WTC11 (cell line): ENCODE data around the gene BATF. TPM values are rescaled to one million over a fixed set of nuclear protein-coding genes. Genes with fewer than 3 reads are reported as not detected.
A peak's percentile ranks its signal among the peaks of the same experiment; 100 is the strongest.

Experiments used
- ATAC-seq: fragments of 200-7000 bp; cut with Tn5 transposase; 2 replicates; pipeline ENCODE4 v1.10.0; 2021; ENCODE audit warnings: mild to moderate bottlenecking, moderate library complexity
- CTCF ChIA-PET: fragments of 300-600 bp; sonication (Branson Sonifier 250); formaldehyde crosslinking; loops from one replicate; lab custom pipeline; 2021; ENCODE audit warnings: antibody characterized with exemption; lab: Charles Lee
- POLR2A ChIA-PET: fragments of 350-600 bp; sonication (Branson Sonifier 250); formaldehyde crosslinking; loops from one replicate; lab custom pipeline; 2021; ENCODE audit warnings: antibody characterized with exemption; lab: Charles Lee
- DNase-seq: peaks from one replicate; pipeline ENCODE4 v3.0.0; 2021; ENCODE audit warnings: low spot score
- H3K27ac Mint-ChIP-seq: 2 replicates; pipeline ENCODE4 v1.8.0; 2021; ENCODE audit warnings: mixed read lengths
- H3K27me3 Mint-ChIP-seq: 2 replicates; pipeline ENCODE4 v1.8.0; 2021; ENCODE audit warnings: low read depth, mild to moderate bottlenecking, moderate library complexity, mixed read lengths
- H3K36me3 Mint-ChIP-seq: 2 replicates; pipeline ENCODE4 v1.8.0; 2021; ENCODE audit warnings: mixed read lengths
- H3K4me1 Mint-ChIP-seq: 2 replicates; pipeline ENCODE4 v1.8.0; 2022; ENCODE audit warnings: mixed read lengths
- H3K4me3 Mint-ChIP-seq: 2 replicates; pipeline ENCODE4 v1.8.0; 2021; ENCODE audit warnings: mild to moderate bottlenecking, moderate library complexity, mixed read lengths
- H3K9me3 Mint-ChIP-seq: 2 replicates; pipeline ENCODE4 v1.8.0; 2021; ENCODE audit warnings: mixed read lengths
- ESRRA ChIP-seq: sonication (generic); formaldehyde crosslinking; IDR thresholded peaks from 2 replicates; pipeline ENCODE4 v1.8.1; 2022; ENCODE audit warnings: mild to moderate bottlenecking, missing genetic modification reagents, borderline replicate concordance
- ETV6 ChIP-seq: sonication (generic); formaldehyde crosslinking; IDR thresholded peaks from 2 replicates; pipeline ENCODE4 v1.8.1; 2022; ENCODE audit warnings: mild to moderate bottlenecking, missing genetic modification reagents
- JUN ChIP-seq: sonication (generic); formaldehyde crosslinking; IDR thresholded peaks from 2 replicates; pipeline ENCODE4 v1.8.0; 2023; ENCODE audit warnings: mild to moderate bottlenecking, missing genetic modification reagents
- MYBL2 ChIP-seq: sonication (generic); formaldehyde crosslinking; IDR thresholded peaks from 2 replicates; pipeline ENCODE4 v1.8.1; 2023; ENCODE audit warnings: mild to moderate bottlenecking, moderate library complexity, missing genetic modification reagents
- NR1H2 ChIP-seq: sonication (generic); formaldehyde crosslinking; IDR thresholded peaks from 2 replicates; pipeline ENCODE4 v1.9.0; 2021; ENCODE audit warnings: mild to moderate bottlenecking, moderate library complexity, missing genetic modification reagents
- NR2C2 ChIP-seq: sonication (generic); formaldehyde crosslinking; IDR thresholded peaks from 2 replicates; pipeline ENCODE4 v1.8.0; 2022; ENCODE audit warnings: mild to moderate bottlenecking, missing genetic modification reagents
- OVOL2 ChIP-seq: fragments of 250-450 bp; sonication (Bioruptor Pico); IDR thresholded peaks from 2 replicates; pipeline ENCODE4 v1.9.0; 2021; ENCODE audit warnings: mild to moderate bottlenecking, borderline replicate concordance
- RELA ChIP-seq: sonication (generic); formaldehyde crosslinking; IDR thresholded peaks from 2 replicates; pipeline ENCODE4 v1.8.1; 2022; ENCODE audit warnings: missing genetic modification reagents, mild to moderate bottlenecking, borderline replicate concordance
- ZNF121 ChIP-seq: sonication (generic); formaldehyde crosslinking; IDR thresholded peaks from 2 replicates; pipeline ENCODE4 v1.8.0; 2023; ENCODE audit warnings: missing genetic modification reagents
- ZNF671 ChIP-seq: fragments of 250-450 bp; sonication (Bioruptor Pico); IDR thresholded peaks from 2 replicates; pipeline ENCODE4 v1.8.0; 2021; ENCODE audit warnings: mild to moderate bottlenecking
- total RNA-seq: library from RNA; stranded (reverse); gene quantifications from 3 replicates; pipeline ENCODE4 v1.2.3, GENCODE V29; 2021
- TF ChIP-seq, protein P1 (sequence below): sonication (generic); formaldehyde crosslinking; IDR thresholded peaks from 2 replicates; pipeline ENCODE4 v1.8.0; 2023; ENCODE audit warnings: mild to moderate bottlenecking, missing genetic modification reagents
- TF ChIP-seq, protein P2 (sequence below): sonication (generic); formaldehyde crosslinking; IDR thresholded peaks from 2 replicates; pipeline ENCODE4 v1.8.1; 2022; ENCODE audit warnings: mild to moderate bottlenecking, moderate library complexity, missing genetic modification reagents
- TF ChIP-seq, protein P3 (sequence below): sonication (generic); formaldehyde crosslinking; conservative IDR thresholded peaks from 2 replicates; pipeline ENCODE4 v1.8.1; 2023; ENCODE audit warnings: mild to moderate bottlenecking, low read depth, missing genetic modification reagents, moderate library complexity
- TF ChIP-seq, protein P4 (sequence below): fragments of 250-450 bp; sonication (Bioruptor Pico); IDR thresholded peaks from 2 replicates; pipeline ENCODE4 v1.9.0; 2021; ENCODE audit warnings: mild to moderate bottlenecking
- TF ChIP-seq, protein P5 (sequence below): sonication (generic); formaldehyde crosslinking; IDR thresholded peaks from 2 replicates; pipeline ENCODE4 v1.8.0; 2022; ENCODE audit warnings: mild to moderate bottlenecking, missing genetic modification reagents
- TF ChIP-seq, protein P6 (sequence below): fragments of 250-450 bp; sonication (Bioruptor Pico); IDR thresholded peaks from 2 replicates; pipeline ENCODE4 v1.8.0; 2021; ENCODE audit warnings: mild to moderate bottlenecking
- TF ChIP-seq, protein P7 (sequence below): sonication (generic); formaldehyde crosslinking; IDR thresholded peaks from 2 replicates; pipeline ENCODE4 v1.8.0; 2022; ENCODE audit warnings: missing genetic modification reagents

The BATF gene
- total RNA-seq, 1 experiment from 2014 or later, result not detected

DNA sequence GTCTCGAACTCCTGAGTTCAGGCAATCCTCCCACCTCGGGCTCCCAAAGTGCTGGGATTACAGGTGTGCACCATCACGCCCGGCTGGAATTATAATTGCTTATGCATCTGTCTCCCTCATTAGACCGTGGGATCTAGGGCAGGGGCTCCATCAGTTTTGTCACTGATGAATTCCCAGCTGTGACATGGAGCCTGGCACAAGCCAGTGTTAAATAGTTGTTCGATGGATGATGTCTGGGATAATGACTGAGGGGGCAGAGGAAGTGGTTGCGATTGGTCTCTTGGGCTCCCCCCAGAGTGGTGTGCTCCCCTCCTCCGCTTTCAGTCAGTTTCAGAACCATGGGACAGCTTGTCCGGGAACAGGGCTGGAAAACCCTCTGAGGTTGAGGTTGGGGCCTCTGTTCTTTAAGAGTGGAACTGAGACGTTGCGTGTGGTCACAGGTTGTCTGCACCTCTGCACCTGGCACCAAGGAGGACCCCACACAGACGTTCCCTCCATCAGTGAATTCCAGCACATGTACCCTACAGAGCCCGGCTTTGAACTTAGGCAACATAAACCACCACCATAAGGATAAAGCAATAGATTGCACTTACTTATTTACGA, 30.8 kb upstream of the BATF start:
- ChIA-PET POLR2A (no interaction called here), CTCF (interaction anchor here (0.6 to 2.0 kb wide), 6 partner anchors 11 to 657 kb away, joined by 3 to 7 read pairs (median 4); no protein-coding TSS in a partner anchor)
- ATAC-seq, result no peak
- Mint-ChIP-seq H3K9me3 (0 out of 2 replicates have a peak, but pooled peaks cover 8% of the 10 kb centered on the region), H3K27me3 (no peaks in the 10 kb centered on the region), H3K4me3 (no peak overlapping the region), H3K4me1 (no peaks in the 10 kb centered on the region), H3K27ac (no peak overlapping the region), H3K36me3 (no peaks in the 10 kb centered on the region)
- no peak for DNase-seq
- TF ChIP-seq OVOL2 (CRISPR knock-in tag), result no peak
- TF ChIP-seq, protein P1, sequence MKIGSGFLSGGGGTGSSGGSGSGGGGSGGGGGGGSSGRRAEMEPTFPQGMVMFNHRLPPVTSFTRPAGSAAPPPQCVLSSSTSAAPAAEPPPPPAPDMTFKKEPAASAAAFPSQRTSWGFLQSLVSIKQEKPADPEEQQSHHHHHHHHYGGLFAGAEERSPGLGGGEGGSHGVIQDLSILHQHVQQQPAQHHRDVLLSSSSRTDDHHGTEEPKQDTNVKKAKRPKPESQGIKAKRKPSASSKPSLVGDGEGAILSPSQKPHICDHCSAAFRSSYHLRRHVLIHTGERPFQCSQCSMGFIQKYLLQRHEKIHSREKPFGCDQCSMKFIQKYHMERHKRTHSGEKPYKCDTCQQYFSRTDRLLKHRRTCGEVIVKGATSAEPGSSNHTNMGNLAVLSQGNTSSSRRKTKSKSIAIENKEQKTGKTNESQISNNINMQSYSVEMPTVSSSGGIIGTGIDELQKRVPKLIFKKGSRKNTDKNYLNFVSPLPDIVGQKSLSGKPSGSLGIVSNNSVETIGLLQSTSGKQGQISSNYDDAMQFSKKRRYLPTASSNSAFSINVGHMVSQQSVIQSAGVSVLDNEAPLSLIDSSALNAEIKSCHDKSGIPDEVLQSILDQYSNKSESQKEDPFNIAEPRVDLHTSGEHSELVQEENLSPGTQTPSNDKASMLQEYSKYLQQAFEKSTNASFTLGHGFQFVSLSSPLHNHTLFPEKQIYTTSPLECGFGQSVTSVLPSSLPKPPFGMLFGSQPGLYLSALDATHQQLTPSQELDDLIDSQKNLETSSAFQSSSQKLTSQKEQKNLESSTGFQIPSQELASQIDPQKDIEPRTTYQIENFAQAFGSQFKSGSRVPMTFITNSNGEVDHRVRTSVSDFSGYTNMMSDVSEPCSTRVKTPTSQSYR (CRISPR knock-in tag), result no peak
- TF ChIP-seq ETV6 (CRISPR knock-in tag), result no peak

DNA sequence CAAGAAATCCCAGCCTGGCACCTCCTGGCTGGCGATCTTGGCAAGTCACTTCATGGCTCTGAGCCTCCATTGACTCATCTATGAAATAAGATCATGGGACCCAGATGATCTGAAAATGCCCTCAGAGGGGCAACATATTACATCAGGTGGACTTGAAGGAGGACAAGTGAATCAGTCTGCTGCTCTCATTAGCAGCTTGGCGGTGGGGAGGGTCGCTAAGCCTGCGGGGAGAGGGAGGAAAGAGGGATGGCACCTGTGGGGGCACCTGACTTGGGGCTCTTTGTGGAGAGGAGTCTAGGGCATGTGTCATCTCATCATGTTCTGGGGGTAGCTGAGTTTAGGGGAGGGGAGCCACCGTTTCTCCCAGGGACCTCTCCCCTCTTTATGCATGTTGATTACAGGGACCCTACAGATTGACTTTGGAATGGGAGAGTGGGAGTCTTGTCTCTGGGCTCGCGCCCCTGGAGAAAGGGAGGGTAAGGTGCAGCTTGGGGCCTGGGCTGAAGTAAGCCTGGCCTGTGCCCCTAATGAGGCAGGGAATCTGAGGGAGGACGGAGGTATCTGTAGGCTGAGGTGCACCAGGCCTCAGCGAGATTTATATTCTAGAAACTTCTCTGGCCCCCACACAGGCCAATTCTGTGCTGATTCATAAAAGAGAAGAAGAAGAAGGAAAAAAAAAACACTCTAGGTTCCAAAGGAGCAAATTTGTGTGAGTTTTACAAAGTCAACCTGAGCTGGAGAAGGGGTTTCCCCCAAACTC, 29.3 kb upstream of the BATF start:
- peak overlapping the region; percentile 38; the same call in 1 of the 2 replicates for H3K27ac Mint-ChIP-seq
- 0 out of 2 replicates have a peak, but pooled peaks cover 8% of the 10 kb centered on the region for H3K9me3 Mint-ChIP-seq
- DNase-seq, result no peak
- H3K27me3 Mint-ChIP-seq, result no peaks in the 10 kb centered on the region
- H3K4me3 Mint-ChIP-seq, result no peak overlapping the region
- ATAC-seq, result no peak
- no peaks in the 10 kb centered on the region for H3K4me1 Mint-ChIP-seq
- POLR2A ChIA-PET, result no interaction called here
- no peak for TF ChIP-seq NR1H2 (CRISPR knock-in tag)
- TF ChIP-seq NR2C2 (CRISPR knock-in tag), result no peak
- TF ChIP-seq, protein P2, sequence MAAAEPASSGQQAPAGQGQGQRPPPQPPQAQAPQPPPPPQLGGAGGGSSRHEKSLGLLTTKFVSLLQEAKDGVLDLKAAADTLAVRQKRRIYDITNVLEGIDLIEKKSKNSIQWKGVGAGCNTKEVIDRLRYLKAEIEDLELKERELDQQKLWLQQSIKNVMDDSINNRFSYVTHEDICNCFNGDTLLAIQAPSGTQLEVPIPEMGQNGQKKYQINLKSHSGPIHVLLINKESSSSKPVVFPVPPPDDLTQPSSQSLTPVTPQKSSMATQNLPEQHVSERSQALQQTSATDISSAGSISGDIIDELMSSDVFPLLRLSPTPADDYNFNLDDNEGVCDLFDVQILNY, result no peak
- no peak for TF ChIP-seq ETV6 (CRISPR knock-in tag)
- TF ChIP-seq, protein P3, sequence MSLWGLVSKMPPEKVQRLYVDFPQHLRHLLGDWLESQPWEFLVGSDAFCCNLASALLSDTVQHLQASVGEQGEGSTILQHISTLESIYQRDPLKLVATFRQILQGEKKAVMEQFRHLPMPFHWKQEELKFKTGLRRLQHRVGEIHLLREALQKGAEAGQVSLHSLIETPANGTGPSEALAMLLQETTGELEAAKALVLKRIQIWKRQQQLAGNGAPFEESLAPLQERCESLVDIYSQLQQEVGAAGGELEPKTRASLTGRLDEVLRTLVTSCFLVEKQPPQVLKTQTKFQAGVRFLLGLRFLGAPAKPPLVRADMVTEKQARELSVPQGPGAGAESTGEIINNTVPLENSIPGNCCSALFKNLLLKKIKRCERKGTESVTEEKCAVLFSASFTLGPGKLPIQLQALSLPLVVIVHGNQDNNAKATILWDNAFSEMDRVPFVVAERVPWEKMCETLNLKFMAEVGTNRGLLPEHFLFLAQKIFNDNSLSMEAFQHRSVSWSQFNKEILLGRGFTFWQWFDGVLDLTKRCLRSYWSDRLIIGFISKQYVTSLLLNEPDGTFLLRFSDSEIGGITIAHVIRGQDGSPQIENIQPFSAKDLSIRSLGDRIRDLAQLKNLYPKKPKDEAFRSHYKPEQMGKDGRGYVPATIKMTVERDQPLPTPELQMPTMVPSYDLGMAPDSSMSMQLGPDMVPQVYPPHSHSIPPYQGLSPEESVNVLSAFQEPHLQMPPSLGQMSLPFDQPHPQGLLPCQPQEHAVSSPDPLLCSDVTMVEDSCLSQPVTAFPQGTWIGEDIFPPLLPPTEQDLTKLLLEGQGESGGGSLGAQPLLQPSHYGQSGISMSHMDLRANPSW (CRISPR knock-in tag), result no peak
- TF ChIP-seq, protein P4, sequence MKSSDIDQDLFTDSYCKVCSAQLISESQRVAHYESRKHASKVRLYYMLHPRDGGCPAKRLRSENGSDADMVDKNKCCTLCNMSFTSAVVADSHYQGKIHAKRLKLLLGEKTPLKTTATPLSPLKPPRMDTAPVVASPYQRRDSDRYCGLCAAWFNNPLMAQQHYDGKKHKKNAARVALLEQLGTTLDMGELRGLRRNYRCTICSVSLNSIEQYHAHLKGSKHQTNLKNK, result no peak
- TF ChIP-seq, all 79 proteins: peak for 0
- H3K36me3 Mint-ChIP-seq, result no peaks in the 10 kb centered on the region
- CTCF ChIA-PET, result interaction anchor here (1.4 to 2.0 kb wide), 3 partner anchors 22 to 185 kb away, joined by 5 to 7 read pairs (median 7); no protein-coding TSS in a partner anchor

DNA sequence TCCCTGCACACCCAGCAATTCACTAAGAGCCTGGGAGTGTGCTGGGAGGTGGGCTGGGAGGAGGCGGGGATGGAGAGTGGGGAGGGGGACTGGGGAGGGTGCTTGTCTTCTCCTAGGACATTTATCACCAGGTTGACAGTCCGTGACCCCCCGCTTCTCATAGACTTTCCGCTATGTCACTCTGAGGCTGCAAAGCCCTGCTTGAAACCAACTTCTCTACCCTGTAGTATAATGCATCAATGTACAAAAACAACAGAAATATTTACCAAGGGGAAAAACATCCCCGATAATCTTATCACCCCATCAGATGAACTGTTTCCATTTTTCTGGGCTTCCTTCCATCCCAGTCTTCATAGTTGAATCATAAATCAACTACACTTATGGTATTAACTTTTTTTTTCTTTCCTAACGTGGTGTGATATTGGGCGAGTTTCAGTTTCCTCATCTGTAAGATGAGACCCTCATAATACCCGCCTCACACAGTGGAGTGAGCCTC, 28.6 kb upstream of the BATF start:
- no peak overlapping the region for H3K4me3 Mint-ChIP-seq
- TF ChIP-seq ZNF121 (CRISPR knock-in tag), result no peak
- no peak for TF ChIP-seq ESRRA (CRISPR knock-in tag)
- TF ChIP-seq ZNF671 (CRISPR knock-in tag), result no peak
- TF ChIP-seq RELA, result no peak
- TF ChIP-seq, protein P5, sequence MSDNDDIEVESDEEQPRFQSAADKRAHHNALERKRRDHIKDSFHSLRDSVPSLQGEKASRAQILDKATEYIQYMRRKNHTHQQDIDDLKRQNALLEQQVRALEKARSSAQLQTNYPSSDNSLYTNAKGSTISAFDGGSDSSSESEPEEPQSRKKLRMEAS (CRISPR knock-in tag), result no peak
- TF ChIP-seq JUN (CRISPR knock-in tag), result no peak
- TF ChIP-seq, protein P6, sequence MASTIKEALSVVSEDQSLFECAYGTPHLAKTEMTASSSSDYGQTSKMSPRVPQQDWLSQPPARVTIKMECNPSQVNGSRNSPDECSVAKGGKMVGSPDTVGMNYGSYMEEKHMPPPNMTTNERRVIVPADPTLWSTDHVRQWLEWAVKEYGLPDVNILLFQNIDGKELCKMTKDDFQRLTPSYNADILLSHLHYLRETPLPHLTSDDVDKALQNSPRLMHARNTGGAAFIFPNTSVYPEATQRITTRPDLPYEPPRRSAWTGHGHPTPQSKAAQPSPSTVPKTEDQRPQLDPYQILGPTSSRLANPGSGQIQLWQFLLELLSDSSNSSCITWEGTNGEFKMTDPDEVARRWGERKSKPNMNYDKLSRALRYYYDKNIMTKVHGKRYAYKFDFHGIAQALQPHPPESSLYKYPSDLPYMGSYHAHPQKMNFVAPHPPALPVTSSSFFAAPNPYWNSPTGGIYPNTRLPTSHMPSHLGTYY (CRISPR knock-in tag), result no peak
- TF ChIP-seq, protein P7, sequence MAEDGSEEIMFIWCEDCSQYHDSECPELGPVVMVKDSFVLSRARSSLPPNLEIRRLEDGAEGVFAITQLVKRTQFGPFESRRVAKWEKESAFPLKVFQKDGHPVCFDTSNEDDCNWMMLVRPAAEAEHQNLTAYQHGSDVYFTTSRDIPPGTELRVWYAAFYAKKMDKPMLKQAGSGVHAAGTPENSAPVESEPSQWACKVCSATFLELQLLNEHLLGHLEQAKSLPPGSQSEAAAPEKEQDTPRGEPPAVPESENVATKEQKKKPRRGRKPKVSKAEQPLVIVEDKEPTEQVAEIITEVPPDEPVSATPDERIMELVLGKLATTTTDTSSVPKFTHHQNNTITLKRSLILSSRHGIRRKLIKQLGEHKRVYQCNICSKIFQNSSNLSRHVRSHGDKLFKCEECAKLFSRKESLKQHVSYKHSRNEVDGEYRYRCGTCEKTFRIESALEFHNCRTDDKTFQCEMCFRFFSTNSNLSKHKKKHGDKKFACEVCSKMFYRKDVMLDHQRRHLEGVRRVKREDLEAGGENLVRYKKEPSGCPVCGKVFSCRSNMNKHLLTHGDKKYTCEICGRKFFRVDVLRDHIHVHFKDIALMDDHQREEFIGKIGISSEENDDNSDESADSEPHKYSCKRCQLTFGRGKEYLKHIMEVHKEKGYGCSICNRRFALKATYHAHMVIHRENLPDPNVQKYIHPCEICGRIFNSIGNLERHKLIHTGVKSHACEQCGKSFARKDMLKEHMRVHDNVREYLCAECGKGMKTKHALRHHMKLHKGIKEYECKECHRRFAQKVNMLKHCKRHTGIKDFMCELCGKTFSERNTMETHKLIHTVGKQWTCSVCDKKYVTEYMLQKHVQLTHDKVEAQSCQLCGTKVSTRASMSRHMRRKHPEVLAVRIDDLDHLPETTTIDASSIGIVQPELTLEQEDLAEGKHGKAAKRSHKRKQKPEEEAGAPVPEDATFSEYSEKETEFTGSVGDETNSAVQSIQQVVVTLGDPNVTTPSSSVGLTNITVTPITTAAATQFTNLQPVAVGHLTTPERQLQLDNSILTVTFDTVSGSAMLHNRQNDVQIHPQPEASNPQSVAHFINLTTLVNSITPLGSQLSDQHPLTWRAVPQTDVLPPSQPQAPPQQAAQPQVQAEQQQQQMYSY (CRISPR knock-in tag), result no peak
- no peak for TF ChIP-seq MYBL2 (CRISPR knock-in tag)

More for the DNA sequence above, 28.6 kb upstream of the BATF start:
- ChIA-PET CTCF (interaction anchor here (0.9 to 2.0 kb wide), 3 partner anchors 14 to 67 kb away, joined by 3 to 7 read pairs (median 5); no protein-coding TSS in a partner anchor), POLR2A (no interaction called here)
- Mint-ChIP-seq H3K4me1 (no peaks in the 10 kb centered on the region), H3K36me3 (no peaks in the 10 kb centered on the region), H3K9me3 (0 out of 2 replicates have a peak, but pooled peaks cover 8% of the 10 kb centered on the region), H3K27me3 (no peaks in the 10 kb centered on the region), H3K27ac (no peak overlapping the region)
- no peak for ATAC-seq
- no peak for DNase-seq
